Gastroesophageal sphincter (tissue), 3 donors: ENCODE data around the gene BEND5.

Source experiments
- EP300 ChIP-seq: sonication (generic); formaldehyde crosslinking; IDR thresholded peaks from one replicate; pipeline ENCODE4 v1.6.1; 2017; ENCODE audit warnings: antibody characterized with exemption, mild to moderate bottlenecking
- POLR2A ChIP-seq, 2 donors: fragments of 450-650 bp; IDR thresholded peaks; one replicate each; pipeline ENCODE4 v1.6.1; 2017; ENCODE audit warnings: antibody characterized with exemption in 2 of 2, mild to moderate bottlenecking in 2 of 2, moderate library complexity in 1 of 2
- POLR2AphosphoS5 ChIP-seq: sonication (generic); formaldehyde crosslinking; IDR thresholded peaks from one replicate; pipeline ENCODE4 v1.6.1; 2017; ENCODE audit warnings: antibody characterized with exemption
- TF ChIP-seq, protein P1 (sequence below), 4 experiments: fragments of 200-600 bp in 2 of 4; fragments of 450-650 bp in 2 of 4; sonication (generic) in 1 of 4; IDR thresholded peaks; one replicate each; pipeline ENCODE4 v1.5.1; 2017 to 2019; ENCODE audit warnings: antibody characterized with exemption in 4 of 4, mild to moderate bottlenecking in 2 of 4, moderate library complexity in 2 of 4

DNA sequence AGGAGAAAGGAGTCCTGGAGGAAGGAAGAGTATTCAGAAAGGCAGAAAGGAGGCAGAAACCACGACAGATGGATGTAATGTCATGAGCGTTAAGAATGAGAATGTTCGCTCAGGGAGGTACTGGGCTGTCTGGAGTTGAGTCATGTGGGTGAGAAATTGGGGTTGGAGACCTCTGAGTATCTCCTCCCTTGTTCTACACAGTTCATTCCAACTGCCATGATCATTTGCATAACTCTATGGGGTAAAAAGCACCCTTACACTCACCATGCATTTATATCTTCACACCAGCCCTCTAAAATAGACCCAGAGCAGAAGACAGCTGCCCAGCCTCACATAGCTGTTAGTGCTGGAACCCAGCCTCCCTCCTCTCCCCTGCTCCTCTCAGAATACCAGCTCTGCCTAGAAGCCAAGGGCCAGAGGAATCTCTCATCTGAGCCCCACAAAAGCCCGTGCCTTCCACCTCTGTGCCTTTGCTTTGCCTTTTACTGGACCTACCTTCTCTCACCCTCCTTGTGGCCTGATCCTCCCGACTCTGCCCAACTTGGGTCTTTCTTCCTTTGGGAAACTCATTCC is 85.2 kb downstream of the BEND5 start:
- TF ChIP-seq, protein P1, sequence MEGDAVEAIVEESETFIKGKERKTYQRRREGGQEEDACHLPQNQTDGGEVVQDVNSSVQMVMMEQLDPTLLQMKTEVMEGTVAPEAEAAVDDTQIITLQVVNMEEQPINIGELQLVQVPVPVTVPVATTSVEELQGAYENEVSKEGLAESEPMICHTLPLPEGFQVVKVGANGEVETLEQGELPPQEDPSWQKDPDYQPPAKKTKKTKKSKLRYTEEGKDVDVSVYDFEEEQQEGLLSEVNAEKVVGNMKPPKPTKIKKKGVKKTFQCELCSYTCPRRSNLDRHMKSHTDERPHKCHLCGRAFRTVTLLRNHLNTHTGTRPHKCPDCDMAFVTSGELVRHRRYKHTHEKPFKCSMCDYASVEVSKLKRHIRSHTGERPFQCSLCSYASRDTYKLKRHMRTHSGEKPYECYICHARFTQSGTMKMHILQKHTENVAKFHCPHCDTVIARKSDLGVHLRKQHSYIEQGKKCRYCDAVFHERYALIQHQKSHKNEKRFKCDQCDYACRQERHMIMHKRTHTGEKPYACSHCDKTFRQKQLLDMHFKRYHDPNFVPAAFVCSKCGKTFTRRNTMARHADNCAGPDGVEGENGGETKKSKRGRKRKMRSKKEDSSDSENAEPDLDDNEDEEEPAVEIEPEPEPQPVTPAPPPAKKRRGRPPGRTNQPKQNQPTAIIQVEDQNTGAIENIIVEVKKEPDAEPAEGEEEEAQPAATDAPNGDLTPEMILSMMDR (IDR thresholded peaks at IDR 0.05): no peak
- TF ChIP-seq POLR2AphosphoS5: no peak
- no peak for TF ChIP-seq EP300
- TF ChIP-seq POLR2A (IDR thresholded peaks at IDR 0.05): no peak
